GM20431 (cell line): ENCODE measurements around the gene ARSK.

ENCODE experiments used
- in situ Hi-C: fragments of 300-500 bp; cut with MseI, MboI; formaldehyde crosslinking; loops from one replicate; pipeline ENCODE4 v1.15.0; 2020; ENCODE audit warnings: low sequenced_read_pairs; ENCODE audit not compliant: unreplicated experiment

Gene ARSK

GRCh38 chr5:95554647-95555548, at the start of gene ARSK, which contains the start of gene SKIC3:
ARSK (plus strand) TSS chr5:95555101; CDS start chr5:95555279, 178 bp downstream.
SKIC3 (minus strand) TSS chr5:95554977; CDS start chr5:95547150, 7,827 bp downstream.
- in situ Hi-C loops, result no loop called here

GRCh38 chr5:95508550-95508949, 46.4 kb upstream of the ARSK start:
- in situ Hi-C loops, result no loop called here

GRCh38 chr5:95511606-95512005, 43.3 kb upstream of the ARSK start:
- in situ Hi-C loops, result no loop called here

GRCh38 chr5:95518417-95518816, 36.5 kb upstream of the ARSK start:
- in situ Hi-C loops, result no loop called here

DNA sequence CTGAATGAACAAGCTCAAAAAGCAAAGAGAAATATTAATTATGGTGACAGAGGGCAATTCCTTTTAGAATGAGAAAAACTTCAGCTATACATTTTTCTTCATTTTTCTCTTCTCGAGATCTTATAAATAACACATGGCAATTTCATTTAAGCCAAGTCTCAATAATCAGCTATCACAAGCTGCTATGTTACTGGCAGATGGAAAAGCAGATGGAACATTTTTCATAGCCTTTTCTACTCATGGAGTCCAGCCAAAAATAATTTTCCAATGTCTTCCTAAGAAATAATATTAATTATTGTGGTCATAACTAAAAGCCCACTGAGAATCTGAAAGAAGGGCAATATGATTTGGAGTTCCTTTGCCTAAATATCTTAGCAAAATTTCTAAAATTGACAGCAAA, 35.8 kb upstream of the ARSK start:
- in situ Hi-C loops, result no loop called here

DNA sequence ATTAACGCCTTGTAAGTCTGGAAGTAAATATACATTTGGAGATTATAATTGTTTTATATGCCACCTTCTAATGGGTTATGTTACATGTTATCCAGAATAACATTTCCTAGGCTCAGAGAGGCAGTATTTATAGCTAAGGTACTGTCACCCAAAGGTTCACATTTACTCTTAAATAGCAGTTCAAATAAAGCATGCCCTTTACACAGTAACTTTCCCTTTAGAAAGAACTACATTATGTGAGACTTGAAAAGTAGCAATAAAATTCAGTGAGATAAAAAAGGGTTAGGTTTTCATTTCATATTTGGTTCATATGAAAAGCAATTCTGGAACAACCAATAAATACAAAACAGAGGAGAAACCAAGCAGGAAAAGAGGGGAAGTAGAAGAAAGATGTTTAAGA, 35.2 kb upstream of the ARSK start:
- in situ Hi-C loops, result no loop called here

DNA sequence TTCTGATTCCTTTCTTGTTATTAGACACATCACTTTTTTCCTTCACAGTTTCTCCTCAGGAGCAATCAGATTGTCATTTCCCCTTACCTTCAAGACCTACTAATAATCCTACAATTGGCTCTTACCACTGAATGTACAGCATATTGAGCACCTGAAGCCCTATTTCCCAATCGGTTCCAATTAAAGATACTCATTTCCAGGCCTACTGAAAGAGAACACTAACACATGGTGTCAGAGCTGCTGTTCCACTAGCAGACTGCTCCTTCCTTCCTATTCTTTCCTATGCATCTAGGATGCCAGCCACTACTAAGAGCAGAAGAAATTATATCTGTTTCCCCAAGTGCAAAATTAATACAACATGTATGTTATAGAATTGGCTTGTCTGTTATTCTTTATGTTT, 34.7 kb upstream of the ARSK start:
- in situ Hi-C loops, result no loop called here

- in situ Hi-C loops, result no loop called here
Observed at GRCh38 chr5:95524423-95524822, 30.5 kb upstream of the ARSK start.

DNA sequence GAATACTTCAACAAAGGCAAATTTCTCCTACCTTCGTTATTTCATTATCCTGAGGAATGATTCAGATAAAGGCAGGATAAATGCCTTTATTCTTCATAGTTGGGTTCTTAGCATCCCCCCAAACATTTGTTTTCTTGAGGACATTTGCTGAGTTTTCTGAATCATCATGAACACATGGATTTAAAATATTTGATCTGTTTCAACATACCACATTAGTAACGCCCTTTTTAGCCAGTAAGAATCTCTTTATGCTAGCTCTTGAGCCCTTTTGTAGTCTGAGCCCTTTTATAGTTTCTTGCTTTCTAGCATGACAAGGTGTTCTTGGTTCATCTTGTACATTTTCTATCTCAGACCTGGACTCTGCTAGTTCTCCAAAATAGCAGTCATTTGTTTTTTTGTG, 28.0 kb upstream of the ARSK start:
- in situ Hi-C loops, result no loop called here

GRCh38 chr5:95528565-95528964, 26.3 kb upstream of the ARSK start:
- in situ Hi-C loops, result no loop called here

DNA sequence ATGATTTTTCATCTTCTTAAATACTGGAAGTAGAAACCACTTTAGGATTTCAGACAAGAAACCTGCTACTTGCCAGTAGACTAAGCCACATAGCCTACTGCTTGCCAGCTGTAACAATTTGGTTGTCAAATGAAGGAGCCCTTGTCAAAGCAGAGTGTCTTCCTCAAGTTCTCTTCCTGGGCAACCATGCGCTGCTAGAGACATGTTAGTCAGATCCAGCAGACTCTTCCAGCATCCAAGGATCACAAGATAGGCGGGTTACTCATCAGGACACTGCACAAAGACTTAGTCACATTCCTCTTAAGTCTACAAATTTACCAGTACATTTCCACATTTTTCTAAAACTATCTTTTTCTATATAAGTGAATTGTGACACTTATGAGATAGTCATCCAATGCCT, 24.5 kb upstream of the ARSK start:
- in situ Hi-C loops, result no loop called here

DNA sequence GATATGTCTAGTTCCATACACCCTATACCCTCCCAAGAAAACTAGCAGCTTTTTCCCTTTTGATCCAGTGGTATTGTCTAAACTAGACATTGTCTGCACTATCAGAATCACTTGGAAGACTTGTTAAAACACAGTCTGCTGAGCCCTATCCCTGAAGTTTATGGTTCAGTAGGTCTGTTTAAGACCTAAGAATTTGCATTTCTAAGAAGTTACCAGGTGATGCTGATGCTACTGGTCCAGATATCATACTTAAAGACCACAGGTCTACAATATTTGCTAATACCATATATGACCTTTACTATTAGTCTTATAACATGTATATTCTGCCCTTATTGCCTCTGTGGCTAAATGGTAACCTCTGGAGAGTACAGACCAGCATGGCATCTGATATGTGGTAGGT, 23.4 kb upstream of the ARSK start:
- in situ Hi-C loops, result no loop called here

DNA sequence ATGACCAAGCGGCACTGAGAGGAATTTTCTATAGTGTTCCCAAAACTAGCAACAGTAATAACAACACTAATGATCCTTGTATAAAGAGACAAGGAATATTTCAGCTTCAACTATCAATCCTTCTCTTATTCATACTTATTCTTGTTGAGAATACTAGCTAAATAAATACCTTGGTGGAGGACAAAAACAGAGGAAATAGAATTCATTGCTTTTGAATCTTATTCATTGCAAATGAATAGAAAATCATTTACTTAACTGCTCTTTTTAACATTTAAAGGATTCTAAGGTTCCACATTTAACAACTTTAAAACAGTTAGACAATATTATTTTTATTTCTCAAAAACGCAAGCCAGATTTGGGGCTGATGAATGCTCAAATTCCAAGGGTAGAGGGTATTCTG, 22.5 kb upstream of the ARSK start:
- in situ Hi-C loops, result no loop called here

- in situ Hi-C loops, result no loop called here
Observed at GRCh38 chr5:95533106-95533505, 21.8 kb upstream of the ARSK start.

GRCh38 chr5:95533761-95534160, 21.1 kb upstream of the ARSK start:
- in situ Hi-C loops, result no loop called here

DNA sequence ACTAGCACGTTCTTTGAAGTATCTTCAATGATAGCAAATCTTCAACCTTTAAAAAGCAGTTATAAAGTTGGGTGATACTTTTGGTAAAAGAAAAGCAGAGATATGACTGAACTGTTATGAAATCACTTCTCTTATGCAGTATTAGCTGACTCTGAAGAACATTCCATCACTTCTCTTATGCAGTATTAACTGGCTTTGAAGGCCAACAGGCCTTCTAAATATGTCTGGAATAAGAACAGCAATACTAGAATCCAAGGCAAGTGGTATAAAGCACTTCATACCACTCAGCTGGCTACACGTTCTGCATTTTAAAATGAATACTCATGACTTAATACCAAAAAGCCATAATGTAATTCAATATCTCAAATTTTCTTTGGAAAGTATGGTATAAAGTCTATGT, 17.4 kb upstream of the ARSK start:
- in situ Hi-C loops, result no loop called here

- in situ Hi-C loops, result no loop called here
Observed at GRCh38 chr5:95543017-95543705, 11.7 kb upstream of the ARSK start.

DNA sequence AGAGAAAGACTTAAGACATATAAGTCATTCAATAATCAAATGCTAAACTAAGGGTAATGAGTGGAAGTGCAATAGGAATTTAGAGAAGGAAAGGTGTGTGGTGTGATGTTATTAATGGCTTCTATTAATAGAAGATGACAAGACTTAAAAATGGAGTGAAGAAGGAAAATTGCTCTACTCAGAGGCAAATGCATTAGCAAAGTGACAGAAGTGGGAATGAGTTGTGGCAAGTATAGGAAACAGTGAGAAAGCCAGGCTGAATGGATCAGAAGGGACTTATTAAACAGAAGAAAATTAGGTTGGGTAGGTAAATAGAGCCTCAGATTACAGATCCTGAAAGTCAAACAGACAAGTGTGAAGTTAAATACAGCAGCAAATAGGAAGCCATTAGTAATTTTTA, 5.9 kb upstream of the ARSK start:
- in situ Hi-C loops, result no loop called here

- in situ Hi-C loops, result no loop called here
Observed at GRCh38 chr5:95554331-95554646, 612 bp upstream of the ARSK start.

GRCh38 chr5:95555553-95555952, 652 bp downstream of the ARSK start:
- in situ Hi-C loops, result no loop called here

GRCh38 chr5:95557841-95558240, 2.9 kb downstream of the ARSK start:
- in situ Hi-C loops, result no loop called here

GRCh38 chr5:95562282-95562681, 7.4 kb downstream of the ARSK start:
- in situ Hi-C loops, result no loop called here
